ENCODE measurements around the gene NXNL1. TPM values are rescaled to one million over a fixed set of nuclear protein-coding genes. Genes with fewer than 3 reads are reported as not detected.

Gene NXNL1
- total RNA-seq, 1 experiment from 2014 or later, result not detected

DNA sequence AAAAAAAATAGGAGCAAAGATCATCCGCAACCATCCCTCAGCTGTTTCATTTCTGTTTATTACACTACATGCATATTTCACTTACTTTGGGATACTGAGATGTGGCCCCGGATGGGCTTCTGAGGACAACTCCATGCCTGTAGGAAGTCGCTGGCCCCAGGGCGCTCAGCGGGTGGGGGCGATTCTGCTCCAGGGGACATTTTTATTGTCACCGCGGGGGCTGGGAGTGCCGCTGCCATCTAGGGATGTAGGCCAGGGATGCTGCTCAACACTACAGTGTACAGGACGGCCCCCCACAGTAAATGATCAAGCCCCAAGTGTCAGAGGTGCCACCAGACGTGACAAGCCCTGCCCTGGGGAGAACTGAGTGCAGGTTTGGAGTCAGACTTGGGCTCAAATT lies 48.9 kb downstream of the NXNL1 start:
- ChIA-PET CTCF (interaction anchor here (0.8 to 2.1 kb wide), 6 partner anchors 8 to 120 kb away, joined by 3 to 8 read pairs (median 4); no protein-coding TSS in a partner anchor), POLR2A (interaction anchor here (0.6 to 1.1 kb wide), 2 partner anchors 8 to 56 kb away, joined by 3 to 4 read pairs; no protein-coding TSS in a partner anchor)
- Mint-ChIP-seq H3K36me3 (no peaks in the 10 kb centered on the region), H3K27ac (no peak overlapping the region), H3K9me3 (no peaks in the 10 kb centered on the region), H3K4me1 (peaks cover 43% of the 10 kb centered on the region), H3K27me3 (ENCODE audit: low read depth) (peaks cover 23% of the 10 kb centered on the region), H3K4me3 (no peak overlapping the region)
- no peak for DNase-seq (ENCODE audit: low spot score)
- TF ChIP-seq JUN (CRISPR knock-in tag; IDR thresholded peaks at IDR 0.05) (no peak), SP1 (CRISPR knock-in tag; conservative IDR thresholded peaks at IDR 0.05) (no peak), ZNF671 (CRISPR knock-in tag; IDR thresholded peaks at IDR 0.05) (no peak), ZNF317 (CRISPR knock-in tag; IDR thresholded peaks at IDR 0.05; ENCODE audit: borderline replicate concordance, low read depth) (no peak), NR2C2 (CRISPR knock-in tag; IDR thresholded peaks at IDR 0.05) (no peak)
- TF ChIP-seq, protein P1, sequence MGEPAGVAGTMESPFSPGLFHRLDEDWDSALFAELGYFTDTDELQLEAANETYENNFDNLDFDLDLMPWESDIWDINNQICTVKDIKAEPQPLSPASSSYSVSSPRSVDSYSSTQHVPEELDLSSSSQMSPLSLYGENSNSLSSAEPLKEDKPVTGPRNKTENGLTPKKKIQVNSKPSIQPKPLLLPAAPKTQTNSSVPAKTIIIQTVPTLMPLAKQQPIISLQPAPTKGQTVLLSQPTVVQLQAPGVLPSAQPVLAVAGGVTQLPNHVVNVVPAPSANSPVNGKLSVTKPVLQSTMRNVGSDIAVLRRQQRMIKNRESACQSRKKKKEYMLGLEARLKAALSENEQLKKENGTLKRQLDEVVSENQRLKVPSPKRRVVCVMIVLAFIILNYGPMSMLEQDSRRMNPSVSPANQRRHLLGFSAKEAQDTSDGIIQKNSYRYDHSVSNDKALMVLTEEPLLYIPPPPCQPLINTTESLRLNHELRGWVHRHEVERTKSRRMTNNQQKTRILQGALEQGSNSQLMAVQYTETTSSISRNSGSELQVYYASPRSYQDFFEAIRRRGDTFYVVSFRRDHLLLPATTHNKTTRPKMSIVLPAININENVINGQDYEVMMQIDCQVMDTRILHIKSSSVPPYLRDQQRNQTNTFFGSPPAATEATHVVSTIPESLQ (CRISPR knock-in tag; IDR thresholded peaks at IDR 0.05), result no peak
- TF ChIP-seq, protein P2, sequence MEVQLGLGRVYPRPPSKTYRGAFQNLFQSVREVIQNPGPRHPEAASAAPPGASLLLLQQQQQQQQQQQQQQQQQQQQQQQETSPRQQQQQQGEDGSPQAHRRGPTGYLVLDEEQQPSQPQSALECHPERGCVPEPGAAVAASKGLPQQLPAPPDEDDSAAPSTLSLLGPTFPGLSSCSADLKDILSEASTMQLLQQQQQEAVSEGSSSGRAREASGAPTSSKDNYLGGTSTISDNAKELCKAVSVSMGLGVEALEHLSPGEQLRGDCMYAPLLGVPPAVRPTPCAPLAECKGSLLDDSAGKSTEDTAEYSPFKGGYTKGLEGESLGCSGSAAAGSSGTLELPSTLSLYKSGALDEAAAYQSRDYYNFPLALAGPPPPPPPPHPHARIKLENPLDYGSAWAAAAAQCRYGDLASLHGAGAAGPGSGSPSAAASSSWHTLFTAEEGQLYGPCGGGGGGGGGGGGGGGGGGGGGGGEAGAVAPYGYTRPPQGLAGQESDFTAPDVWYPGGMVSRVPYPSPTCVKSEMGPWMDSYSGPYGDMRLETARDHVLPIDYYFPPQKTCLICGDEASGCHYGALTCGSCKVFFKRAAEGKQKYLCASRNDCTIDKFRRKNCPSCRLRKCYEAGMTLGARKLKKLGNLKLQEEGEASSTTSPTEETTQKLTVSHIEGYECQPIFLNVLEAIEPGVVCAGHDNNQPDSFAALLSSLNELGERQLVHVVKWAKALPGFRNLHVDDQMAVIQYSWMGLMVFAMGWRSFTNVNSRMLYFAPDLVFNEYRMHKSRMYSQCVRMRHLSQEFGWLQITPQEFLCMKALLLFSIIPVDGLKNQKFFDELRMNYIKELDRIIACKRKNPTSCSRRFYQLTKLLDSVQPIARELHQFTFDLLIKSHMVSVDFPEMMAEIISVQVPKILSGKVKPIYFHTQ (CRISPR knock-in tag; IDR thresholded peaks at IDR 0.05), result no peak
- no peak for ATAC-seq

DNA sequence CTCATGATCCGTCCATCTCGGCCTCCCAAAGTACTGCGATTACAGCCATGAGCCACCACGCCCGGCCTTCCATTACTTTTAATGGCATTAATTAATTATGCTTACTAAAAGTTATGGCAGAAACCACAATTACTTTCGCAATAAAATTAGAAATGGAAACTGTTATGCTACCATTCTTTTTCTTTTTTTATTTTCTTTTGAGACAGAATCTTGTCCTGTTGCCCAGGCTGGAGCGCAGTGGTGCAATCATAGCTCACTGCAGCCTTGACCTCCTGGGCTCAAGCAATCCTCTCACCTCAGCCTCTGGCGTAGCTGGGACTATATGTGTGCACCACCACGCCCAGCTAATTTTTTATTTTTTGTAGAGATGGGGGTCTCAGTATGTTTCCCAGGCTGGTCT lies 50.7 kb downstream of the NXNL1 start:
- TF ChIP-seq NFYB (CRISPR knock-in tag; conservative IDR thresholded peaks at IDR 0.05; ENCODE audit: low read depth) (no peak), SMAD3 (CRISPR knock-in tag; IDR thresholded peaks at IDR 0.05; ENCODE audit: borderline replicate concordance) (no peak), RELA (CRISPR knock-in tag; IDR thresholded peaks at IDR 0.05; ENCODE audit: borderline replicate concordance) (no peak), ZNF219 (CRISPR knock-in tag; IDR thresholded peaks at IDR 0.05; ENCODE audit: borderline replicate concordance) (no peak), ELF4 (CRISPR knock-in tag; IDR thresholded peaks at IDR 0.05; ENCODE audit: low read depth) (no peak)
- TF ChIP-seq, protein P3, sequence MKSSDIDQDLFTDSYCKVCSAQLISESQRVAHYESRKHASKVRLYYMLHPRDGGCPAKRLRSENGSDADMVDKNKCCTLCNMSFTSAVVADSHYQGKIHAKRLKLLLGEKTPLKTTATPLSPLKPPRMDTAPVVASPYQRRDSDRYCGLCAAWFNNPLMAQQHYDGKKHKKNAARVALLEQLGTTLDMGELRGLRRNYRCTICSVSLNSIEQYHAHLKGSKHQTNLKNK (CRISPR knock-in tag; IDR thresholded peaks at IDR 0.05), result no peak
- TF ChIP-seq, protein P4, sequence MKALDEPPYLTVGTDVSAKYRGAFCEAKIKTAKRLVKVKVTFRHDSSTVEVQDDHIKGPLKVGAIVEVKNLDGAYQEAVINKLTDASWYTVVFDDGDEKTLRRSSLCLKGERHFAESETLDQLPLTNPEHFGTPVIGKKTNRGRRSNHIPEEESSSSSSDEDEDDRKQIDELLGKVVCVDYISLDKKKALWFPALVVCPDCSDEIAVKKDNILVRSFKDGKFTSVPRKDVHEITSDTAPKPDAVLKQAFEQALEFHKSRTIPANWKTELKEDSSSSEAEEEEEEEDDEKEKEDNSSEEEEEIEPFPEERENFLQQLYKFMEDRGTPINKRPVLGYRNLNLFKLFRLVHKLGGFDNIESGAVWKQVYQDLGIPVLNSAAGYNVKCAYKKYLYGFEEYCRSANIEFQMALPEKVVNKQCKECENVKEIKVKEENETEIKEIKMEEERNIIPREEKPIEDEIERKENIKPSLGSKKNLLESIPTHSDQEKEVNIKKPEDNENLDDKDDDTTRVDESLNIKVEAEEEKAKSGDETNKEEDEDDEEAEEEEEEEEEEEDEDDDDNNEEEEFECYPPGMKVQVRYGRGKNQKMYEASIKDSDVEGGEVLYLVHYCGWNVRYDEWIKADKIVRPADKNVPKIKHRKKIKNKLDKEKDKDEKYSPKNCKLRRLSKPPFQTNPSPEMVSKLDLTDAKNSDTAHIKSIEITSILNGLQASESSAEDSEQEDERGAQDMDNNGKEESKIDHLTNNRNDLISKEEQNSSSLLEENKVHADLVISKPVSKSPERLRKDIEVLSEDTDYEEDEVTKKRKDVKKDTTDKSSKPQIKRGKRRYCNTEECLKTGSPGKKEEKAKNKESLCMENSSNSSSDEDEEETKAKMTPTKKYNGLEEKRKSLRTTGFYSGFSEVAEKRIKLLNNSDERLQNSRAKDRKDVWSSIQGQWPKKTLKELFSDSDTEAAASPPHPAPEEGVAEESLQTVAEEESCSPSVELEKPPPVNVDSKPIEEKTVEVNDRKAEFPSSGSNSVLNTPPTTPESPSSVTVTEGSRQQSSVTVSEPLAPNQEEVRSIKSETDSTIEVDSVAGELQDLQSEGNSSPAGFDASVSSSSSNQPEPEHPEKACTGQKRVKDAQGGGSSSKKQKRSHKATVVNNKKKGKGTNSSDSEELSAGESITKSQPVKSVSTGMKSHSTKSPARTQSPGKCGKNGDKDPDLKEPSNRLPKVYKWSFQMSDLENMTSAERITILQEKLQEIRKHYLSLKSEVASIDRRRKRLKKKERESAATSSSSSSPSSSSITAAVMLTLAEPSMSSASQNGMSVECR (CRISPR knock-in tag; IDR thresholded peaks at IDR 0.05; ENCODE audit: borderline replicate concordance), result no peak
- TF ChIP-seq, protein P2 (CRISPR knock-in tag; IDR thresholded peaks at IDR 0.05), result no peak
- Mint-ChIP-seq H3K27me3 (ENCODE audit: low read depth) (peaks cover 9% of the 10 kb centered on the region), H3K4me3 (no peak overlapping the region), H3K4me1 (peaks cover 47% of the 10 kb centered on the region), H3K9me3 (no peaks in the 10 kb centered on the region), H3K27ac (no peak overlapping the region), H3K36me3 (no peaks in the 10 kb centered on the region)
- ATAC-seq (no peak), DNase-seq (ENCODE audit: low spot score) (no peak)
- CTCF ChIA-PET, result no interaction called here
- POLR2A ChIA-PET, result no interaction called here
